Thyroid gland (tissue), 4 donors: ENCODE data around the gene TNFRSF1A. TPM values are rescaled to one million over a fixed set of nuclear protein-coding genes. Genes with fewer than 3 reads are reported as not detected.
A peak's percentile ranks its signal among the peaks of the same experiment; 100 is the strongest.

Experiments used
- DNase-seq, 2 donors: peaks; one replicate each; pipeline ENCODE4 v3.0.0-alpha.2; 2019
- H3K27ac ChIP-seq, 3 donors: fragments of 200-600 bp; sonication (generic); 1 replicate in 2 of 3; 2 replicates in 1 of 3; pipeline ENCODE4 v1.5.1; 2016 to 2019; ENCODE audit warnings: mild to moderate bottlenecking in 1 of 3, moderate library complexity in 1 of 3
- H3K27me3 ChIP-seq: fragments of 200-600 bp; sonication (generic); one replicate; pipeline ENCODE4 v1.5.1; 2019
- H3K36me3 ChIP-seq, 2 donors: fragments of 200-600 bp; sonication (generic); one replicate each; pipeline ENCODE4 v1.5.1; 2016 to 2019
- H3K4me1 ChIP-seq, 2 donors: fragments of 200-600 bp; sonication (generic); one replicate each; pipeline ENCODE4 v1.5.1; 2017 to 2019
- H3K4me3 ChIP-seq, 3 donors: fragments of 200-600 bp; sonication (generic); replicated peaks in 1 of 3; 1 replicate in 2 of 3; 2 replicates in 1 of 3; pipeline ENCODE4 v1.5.1; 2016; ENCODE audit warnings: mild to moderate bottlenecking in 1 of 3
- H3K9me3 ChIP-seq: fragments of 200-600 bp; sonication (generic); one replicate; pipeline ENCODE4 v1.5.1; 2017
- POLR2A ChIP-seq, 2 donors: fragments of 450-650 bp; IDR thresholded peaks; one replicate each; pipeline ENCODE4 v1.6.1; 2017; ENCODE audit warnings: antibody characterized with exemption in 2 of 2, mild to moderate bottlenecking in 2 of 2, moderate library complexity in 1 of 2
- WGBS, 2 donors: methylation state at CpG; one replicate each; pipeline ENCODE4 v1.1.5; 2017; 5-methylcytosine and 5-hydroxymethylcytosine counted together
- intact Hi-C: fragments of 100-400 bp; cut with DNase I; formaldehyde crosslinking; loops from one replicate; pipeline ENCODE4 v1.15.1; 2023
- total RNA-seq, 4 donors: library from RNA; depleted of rRNA; stranded (reverse); fragments of >200 nt; gene quantifications; one replicate each; pipeline ENCODE4 v1.2.3, GENCODE V29; 2016
- TF ChIP-seq, protein P1 (sequence below), 6 experiments: fragments of 200-600 bp in 3 of 6; fragments of 450-650 bp in 3 of 6; sonication (generic) in 3 of 6; IDR thresholded peaks; one replicate each; pipeline ENCODE4 v1.5.1; 2016 to 2019; ENCODE audit warnings: antibody characterized with exemption in 6 of 6, mild to moderate bottlenecking in 2 of 6, inconsistent platforms in 1 of 6, moderate library complexity in 1 of 6

Gene TNFRSF1A
- total RNA-seq, 4 donors from 2014 or later = 131 to 185 (median 150) TPM

DNA sequence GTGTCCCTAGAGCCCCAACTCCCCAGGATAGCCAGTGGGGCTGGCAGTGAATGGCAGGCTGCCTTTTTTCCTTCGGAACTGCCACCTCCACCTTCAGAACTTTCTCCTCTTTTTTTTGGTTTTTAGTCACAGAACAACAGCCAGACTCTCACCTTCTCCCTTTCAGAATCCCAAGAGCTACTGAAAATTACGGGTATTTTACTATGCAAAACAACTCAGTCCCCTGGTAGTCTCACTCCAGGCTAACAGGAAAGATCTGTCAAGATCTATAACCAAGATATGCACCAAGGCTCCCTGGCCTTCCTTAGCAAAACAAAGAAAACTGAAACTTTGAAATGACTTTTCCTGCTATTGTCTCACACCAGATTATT, 18.9 kb downstream of the TNFRSF1A start:
- Histone ChIP-seq H3K27ac (peak overlapping the region; percentile 55 to 84 (median 83)), H3K27me3 (no peaks in the 10 kb centered on the region), H3K4me1 (peaks cover 9 to 56% of the 10 kb centered on the region in 2 donors), H3K9me3 (no peaks in the 10 kb centered on the region), H3K4me3 (no peak overlapping the region), H3K36me3 (peaks cover 8 to 10% of the 10 kb centered on the region in 2 donors)
- TF ChIP-seq, protein P1, sequence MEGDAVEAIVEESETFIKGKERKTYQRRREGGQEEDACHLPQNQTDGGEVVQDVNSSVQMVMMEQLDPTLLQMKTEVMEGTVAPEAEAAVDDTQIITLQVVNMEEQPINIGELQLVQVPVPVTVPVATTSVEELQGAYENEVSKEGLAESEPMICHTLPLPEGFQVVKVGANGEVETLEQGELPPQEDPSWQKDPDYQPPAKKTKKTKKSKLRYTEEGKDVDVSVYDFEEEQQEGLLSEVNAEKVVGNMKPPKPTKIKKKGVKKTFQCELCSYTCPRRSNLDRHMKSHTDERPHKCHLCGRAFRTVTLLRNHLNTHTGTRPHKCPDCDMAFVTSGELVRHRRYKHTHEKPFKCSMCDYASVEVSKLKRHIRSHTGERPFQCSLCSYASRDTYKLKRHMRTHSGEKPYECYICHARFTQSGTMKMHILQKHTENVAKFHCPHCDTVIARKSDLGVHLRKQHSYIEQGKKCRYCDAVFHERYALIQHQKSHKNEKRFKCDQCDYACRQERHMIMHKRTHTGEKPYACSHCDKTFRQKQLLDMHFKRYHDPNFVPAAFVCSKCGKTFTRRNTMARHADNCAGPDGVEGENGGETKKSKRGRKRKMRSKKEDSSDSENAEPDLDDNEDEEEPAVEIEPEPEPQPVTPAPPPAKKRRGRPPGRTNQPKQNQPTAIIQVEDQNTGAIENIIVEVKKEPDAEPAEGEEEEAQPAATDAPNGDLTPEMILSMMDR (IDR thresholded peaks at IDR 0.05) = no peak
- TF ChIP-seq POLR2A (IDR thresholded peaks at IDR 0.05) = no peak
- intact Hi-C loops = no loop called here
- no peak for DNase-seq
- WGBS, 2 donors = 29 to 38% methylated on average over 2 of the region's 2 CpGs

- H3K27ac ChIP-seq = peak overlapping the region in 2 of 3 donors; percentile 83 to 84
- TF ChIP-seq POLR2A (IDR thresholded peaks at IDR 0.05) = no peak
- TF ChIP-seq, protein P1 (IDR thresholded peaks at IDR 0.05) = no peak
- peaks cover 9 to 50% of the 10 kb centered on the region in 2 donors for H3K4me1 ChIP-seq
- no peak overlapping the region for H3K4me3 ChIP-seq
- DNase-seq = no peak
- intact Hi-C loops = no loop called here
- H3K9me3 ChIP-seq = no peaks in the 10 kb centered on the region
- H3K36me3 ChIP-seq = peaks cover 2 to 4% of the 10 kb centered on the region in 2 donors
- no peaks in the 10 kb centered on the region for H3K27me3 ChIP-seq
- WGBS, 2 donors = 86 to 88% methylated on average over 4 of the region's 4 CpGs
Measured at GRCh38 chr12:6322352-6322751, 19.5 kb downstream of the TNFRSF1A start.

- Histone ChIP-seq H3K27me3 (no peaks in the 10 kb centered on the region), H3K9me3 (no peaks in the 10 kb centered on the region), H3K4me1 (peaks cover 9 to 46% of the 10 kb centered on the region in 2 donors), H3K4me3 (no peak overlapping the region), H3K36me3 (no peaks in the 10 kb centered on the region), H3K27ac (no peak overlapping the region)
- WGBS, 2 donors = 74 to 79% methylated on average over 6 of the region's 6 CpGs
- intact Hi-C loops = no loop called here
- TF ChIP-seq, protein P1 (IDR thresholded peaks at IDR 0.05) = no peak
- no peak for TF ChIP-seq POLR2A (IDR thresholded peaks at IDR 0.05)
- DNase-seq = no peak
Measured at GRCh38 chr12:6321905-6322304, 20.0 kb downstream of the TNFRSF1A start.

DNA sequence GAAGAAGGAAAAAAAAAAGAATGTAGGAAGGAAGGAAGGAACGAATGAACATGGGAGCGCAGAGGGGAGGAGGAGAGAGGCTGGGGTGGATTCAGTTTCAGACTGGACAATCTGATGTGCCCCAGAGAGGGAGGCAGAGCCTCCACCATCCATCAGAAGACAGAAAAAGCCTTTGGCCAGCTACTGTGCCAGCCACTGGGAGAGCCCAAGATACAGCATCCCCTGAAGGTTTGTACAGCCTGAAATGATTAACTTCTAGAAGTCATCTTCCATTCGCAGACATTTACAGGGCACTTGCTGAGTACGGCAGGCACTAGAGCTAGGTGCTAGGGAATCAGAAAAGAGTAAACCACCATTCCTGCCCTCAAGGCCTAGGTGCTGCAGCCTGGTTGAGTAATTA, 22.4 kb downstream of the TNFRSF1A start:
- Histone ChIP-seq H3K27me3 (no peaks in the 10 kb centered on the region), H3K4me1 (peaks cover 0 to 23% of the 10 kb centered on the region in 2 donors), H3K27ac (no peak overlapping the region), H3K36me3 (no peaks in the 10 kb centered on the region), H3K4me3 (no peak overlapping the region), H3K9me3 (no peaks in the 10 kb centered on the region)
- intact Hi-C loops = no loop called here
- WGBS, 2 donors = 89 to 92% methylated on average over 4 of the region's 4 CpGs
- no peak for DNase-seq
- TF ChIP-seq POLR2A (IDR thresholded peaks at IDR 0.05) = no peak
- TF ChIP-seq, protein P1 (IDR thresholded peaks at IDR 0.05) = no peak

GRCh38 chr12:6318440-6318879, 23.4 kb downstream of the TNFRSF1A start:
- WGBS, 2 donors = 89 to 91% methylated on average over 15 to 16 of the region's 16 CpGs
- TF ChIP-seq, protein P1 (IDR thresholded peaks at IDR 0.05) = no peak
- no peak for TF ChIP-seq POLR2A (IDR thresholded peaks at IDR 0.05)
- intact Hi-C loops = no loop called here
- no peak overlapping the region for H3K4me3 ChIP-seq
- H3K36me3 ChIP-seq = no peaks in the 10 kb centered on the region
- peaks cover 0 to 16% of the 10 kb centered on the region in 2 donors for H3K4me1 ChIP-seq
- DNase-seq = no peak
- no peaks in the 10 kb centered on the region for H3K9me3 ChIP-seq
- no peaks in the 10 kb centered on the region for H3K27me3 ChIP-seq
- H3K27ac ChIP-seq = no peak overlapping the region
